Left colon (tissue), 2 donors: ENCODE results near the gene SLC45A1. TPM values are rescaled to one million over a fixed set of nuclear protein-coding genes. Genes with fewer than 3 reads are reported as not detected.

Experiments used
- ATAC-seq: fragments of 200-7000 bp; cut with Tn5 transposase; one replicate; pipeline ENCODE4 v1.9.1; 2020; ENCODE audit warnings: mild to moderate bottlenecking, moderate library complexity
- DNase-seq, 2 donors: peaks; one replicate each; pipeline ENCODE4 v3.0.0-alpha.2; 2020
- intact Hi-C, 2 donors: fragments of 100-400 bp; cut with DNase I in 1 of 2; cut with micrococcal nuclease in 1 of 2; formaldehyde crosslinking; loops; one replicate each; pipeline versions ENCODE4 v1.11.2 to v1.14.0; 2022; cut with DNase I, micrococcal nuclease
- total RNA-seq, 2 donors: library from RNA; stranded (reverse); fragmentation: NEBNext Ultra II Directional; extraction: Animal tissue kit (Norgen Biotek cat#: 25700); gene quantifications; one replicate each; pipeline ENCODE4 v1.2.1, GENCODE V29; 2021
- donor health status: DM: no; HTN: no; CAD: no.
- donor health status: DM: yes; HTN: yes; CAD: no.

Gene SLC45A1
- total RNA-seq, 2 donors from 2014 or later: 0.70 to 0.73 TPM

DNA sequence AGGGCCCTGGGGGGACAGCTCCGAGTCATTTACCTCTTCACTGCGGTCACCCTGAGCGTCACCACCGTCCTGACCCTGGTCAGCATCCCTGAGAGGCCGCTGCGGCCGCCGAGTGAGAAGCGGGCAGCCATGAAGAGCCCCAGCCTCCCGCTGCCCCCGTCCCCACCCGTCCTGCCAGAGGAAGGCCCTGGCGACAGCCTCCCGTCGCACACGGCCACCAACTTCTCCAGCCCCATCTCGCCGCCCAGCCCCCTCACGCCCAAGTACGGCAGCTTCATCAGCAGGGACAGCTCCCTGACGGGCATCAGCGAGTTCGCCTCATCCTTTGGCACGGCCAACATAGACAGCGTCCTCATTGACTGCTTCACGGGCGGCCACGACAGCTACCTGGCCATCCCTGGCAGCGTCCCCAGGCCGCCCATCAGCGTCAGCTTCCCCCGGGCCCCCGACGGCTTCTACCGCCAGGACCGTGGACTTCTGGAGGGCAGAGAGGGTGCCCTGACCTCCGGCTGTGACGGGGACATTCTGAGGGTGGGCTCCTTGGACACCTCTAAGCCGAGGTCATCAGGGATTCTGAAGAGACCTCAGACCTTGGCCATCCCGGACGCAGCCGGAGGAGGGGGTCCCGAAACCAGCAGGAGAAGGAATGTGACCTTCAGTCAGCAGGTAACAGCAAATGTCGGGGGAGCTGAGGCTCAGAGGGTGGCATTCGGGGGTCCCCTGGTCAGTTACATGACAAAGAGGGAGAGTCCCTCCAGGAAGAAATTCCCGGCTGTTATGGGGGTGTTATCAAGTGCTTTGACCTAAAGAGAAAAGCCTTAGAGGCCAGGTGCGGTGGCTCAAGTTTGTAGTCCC lies 12.6 kb downstream of the SLC45A1 start:
- ATAC-seq: no peak
- intact Hi-C loops: no loop called here
- DNase-seq: peak in 1 of 2 donors; percentile 23

- DNase-seq (no peak), ATAC-seq (no peak)
- intact Hi-C loops: no loop called here
Observed at GRCh38 chr1:8332806-8333205, 14.9 kb downstream of the SLC45A1 start.

- intact Hi-C loops: no loop called here
Observed at GRCh38 chr1:8333246-8333987, 15.5 kb downstream of the SLC45A1 start.

GRCh38 chr1:8334106-8334851 lies 16.4 kb downstream of the SLC45A1 start:
- DNase-seq (no peak), ATAC-seq (no peak)
- intact Hi-C loops: no loop called here

More at GRCh38 chr1:8333246-8333987, 15.5 kb downstream of the SLC45A1 start:
- DNase-seq (no peak), ATAC-seq (no peak)

- DNase-seq (no peak), ATAC-seq (no peak)
- intact Hi-C loops: no loop called here
Observed at GRCh38 chr1:8335246-8335645, 17.3 kb downstream of the SLC45A1 start.

DNA sequence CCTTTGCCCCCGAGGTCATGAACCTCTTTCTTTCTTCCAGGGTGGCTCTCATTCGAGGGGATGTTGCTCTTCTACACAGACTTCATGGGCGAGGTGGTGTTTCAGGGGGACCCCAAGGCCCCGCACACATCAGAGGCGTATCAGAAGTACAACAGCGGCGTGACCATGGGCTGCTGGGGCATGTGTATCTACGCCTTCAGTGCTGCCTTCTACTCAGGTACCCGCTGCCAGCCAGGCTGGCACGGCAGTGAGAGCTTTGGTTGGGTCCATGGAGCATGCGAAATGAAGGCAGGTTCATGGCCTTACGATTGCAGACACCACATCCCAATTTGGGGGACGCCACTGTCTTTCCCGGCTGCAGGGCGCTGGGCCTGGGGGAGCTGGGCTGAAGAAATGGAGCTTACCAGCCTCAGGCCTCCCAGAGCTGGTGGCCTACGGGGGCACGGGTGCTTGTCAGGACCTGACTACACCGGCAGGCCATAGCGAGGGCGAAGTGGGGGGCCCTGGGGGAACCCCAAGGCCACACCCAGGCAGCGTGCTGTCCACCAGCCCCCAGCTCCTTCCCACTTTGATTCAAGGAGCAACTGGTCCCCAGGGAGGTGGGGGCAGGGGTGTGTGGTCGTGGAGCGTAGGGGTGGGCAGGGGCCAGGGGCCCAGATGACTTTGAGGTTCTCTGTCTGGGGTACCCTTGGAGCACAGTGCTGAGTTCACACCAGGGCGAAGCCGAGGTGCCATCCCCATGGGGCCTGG lies 20.0 kb downstream of the SLC45A1 start:
- intact Hi-C loops: no loop called here
- no peak for DNase-seq
- ATAC-seq: no peak

DNA sequence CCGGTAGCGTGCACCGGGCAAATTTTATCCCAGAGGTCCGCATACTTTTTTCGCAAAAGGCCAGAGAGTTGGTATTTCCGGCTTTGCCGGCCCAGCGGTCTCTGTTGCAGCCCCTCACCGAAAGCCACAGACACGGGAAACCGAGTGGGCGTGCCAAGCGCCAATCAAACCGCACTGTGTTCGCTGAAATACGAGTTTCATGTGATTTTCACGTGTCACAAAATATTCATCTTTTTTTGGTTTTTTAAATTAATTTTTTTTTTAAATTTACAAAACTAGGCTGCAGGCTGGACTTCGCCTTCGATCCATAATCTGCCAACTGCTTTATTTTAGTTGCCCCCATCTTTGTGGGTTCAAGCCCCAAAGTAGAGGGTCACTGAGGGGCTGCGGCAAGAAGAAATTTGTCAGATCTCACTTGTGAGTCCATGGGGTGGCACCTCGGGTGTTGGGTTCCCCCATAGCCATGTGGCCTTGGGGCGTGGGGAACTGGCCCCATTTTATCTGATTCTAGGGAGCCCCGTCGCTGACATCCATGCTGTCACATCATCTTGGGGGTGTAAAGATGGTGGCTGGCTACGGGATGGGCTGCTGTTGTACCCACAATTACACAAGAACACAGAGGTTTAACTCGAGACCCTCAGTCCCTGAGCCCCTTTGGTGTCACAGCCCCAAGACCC lies 20.8 kb downstream of the SLC45A1 start:
- no peak for DNase-seq
- ATAC-seq: no peak
- intact Hi-C loops: no loop called here

DNA sequence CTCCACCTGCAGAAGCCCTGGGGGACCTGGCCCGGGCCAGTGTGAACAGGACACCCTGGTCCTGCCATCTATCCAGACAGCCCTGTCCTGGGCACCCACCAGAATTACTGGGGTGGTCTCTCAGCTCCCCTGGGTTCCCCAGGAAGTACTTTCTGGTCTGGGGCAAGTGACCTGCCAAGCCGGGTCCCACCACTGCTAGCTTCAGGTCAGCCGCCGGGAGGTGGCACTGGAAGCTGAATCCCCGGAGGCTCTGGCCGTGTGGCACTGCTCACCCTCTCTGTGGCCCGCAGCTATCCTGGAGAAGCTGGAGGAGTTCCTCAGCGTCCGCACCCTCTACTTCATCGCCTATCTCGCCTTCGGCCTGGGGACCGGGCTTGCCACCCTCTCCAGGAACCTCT lies 21.3 kb downstream of the SLC45A1 start:
- DNase-seq: no peak
- no peak for ATAC-seq
- intact Hi-C loops: no loop called here

DNA sequence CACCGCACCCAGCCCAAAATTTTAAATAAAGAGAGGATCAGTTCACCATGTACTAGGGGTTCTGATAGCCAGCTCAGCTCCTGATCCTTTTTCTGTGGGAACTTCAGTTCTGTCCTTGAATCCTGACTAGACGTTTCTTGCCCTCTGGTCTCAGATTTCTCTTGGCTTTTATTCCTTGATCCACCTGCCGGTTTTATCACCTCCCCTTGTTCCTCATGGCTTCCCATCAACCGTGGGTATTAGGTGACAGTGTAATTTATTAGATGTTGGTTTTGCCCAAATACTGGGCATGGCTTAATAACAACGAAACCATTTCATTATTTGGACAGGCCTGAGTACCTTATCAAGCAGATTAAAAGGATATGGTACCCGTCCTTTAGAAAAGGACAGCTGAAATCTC lies 22.5 kb downstream of the SLC45A1 start:
- no peak for ATAC-seq
- DNase-seq: no peak
- intact Hi-C loops: loop anchor here (10.0 kb wide), 1 partner anchor 326 kb away; no protein-coding TSS in a partner anchor

DNA sequence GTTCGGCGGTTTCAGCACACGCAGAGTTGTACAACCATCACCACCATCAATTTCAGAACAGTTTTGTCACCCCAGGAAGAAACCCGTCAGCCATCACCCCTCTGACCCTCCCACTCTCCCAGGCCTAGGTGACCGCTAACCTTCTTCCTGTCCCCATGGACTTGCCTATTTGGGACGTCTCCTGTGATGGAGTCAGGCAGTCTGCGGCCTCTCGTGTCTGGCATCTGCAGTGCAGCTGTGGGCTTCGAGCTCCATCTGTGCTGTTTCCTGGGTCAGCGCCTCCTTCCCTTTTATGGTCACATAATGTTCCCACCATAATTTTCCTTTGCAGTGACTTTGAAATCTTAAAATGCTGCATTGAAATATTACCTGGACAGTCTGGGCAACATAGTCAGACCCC lies 24.4 kb downstream of the SLC45A1 start:
- intact Hi-C loops: loop anchor here (10.0 kb wide), 1 partner anchor 328 kb away; no protein-coding TSS in a partner anchor
- DNase-seq: peak in 1 of 2 donors; percentile 38
- no peak for ATAC-seq

GRCh38 chr1:8343044-8343443 lies 25.1 kb downstream of the SLC45A1 start:
- intact Hi-C loops: loop anchor here (10.0 kb wide), 1 partner anchor 328 kb away; no protein-coding TSS in a partner anchor
- DNase-seq: no peak
- ATAC-seq: peak; percentile 12

- intact Hi-C loops: loop anchor here (10.0 kb wide), 1 partner anchor 329 kb away; no protein-coding TSS in a partner anchor
- peak; percentile 45 for ATAC-seq
- DNase-seq: peak in 1 of 2 donors; percentile 57
Observed at GRCh38 chr1:8343464-8344001, 25.6 kb downstream of the SLC45A1 start.

DNA sequence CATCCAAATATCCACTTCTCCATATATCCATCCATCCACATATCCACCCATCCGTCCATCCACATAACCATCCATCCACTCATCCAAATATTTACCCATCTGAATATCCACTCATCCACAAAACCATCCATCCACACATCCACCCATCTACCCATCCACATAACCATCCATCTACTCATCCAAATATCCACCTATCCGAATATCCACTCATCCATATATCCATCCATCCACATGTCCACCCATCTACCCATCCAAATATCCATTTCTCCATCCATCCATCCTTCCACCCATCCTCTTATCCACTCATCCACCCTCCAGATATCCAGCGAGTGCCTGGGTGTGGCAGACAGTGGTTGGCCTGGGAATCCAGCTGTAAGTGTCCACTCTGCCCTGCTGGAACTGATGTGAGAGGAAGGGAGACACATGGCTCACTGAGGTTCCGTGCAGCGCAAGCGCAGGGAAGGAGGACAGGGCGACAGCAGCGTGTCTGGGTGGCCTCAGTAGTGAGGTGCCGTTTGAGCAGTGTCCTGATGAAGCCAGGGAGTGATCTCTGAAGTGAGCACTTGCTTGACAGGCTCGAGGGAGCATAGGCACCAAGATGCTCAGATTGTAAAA lies 27.1 kb downstream of the SLC45A1 start:
- intact Hi-C loops: loop anchor here (5.0 to 10.0 kb wide), 2 partner anchors 330 to 363 kb away; no protein-coding TSS in a partner anchor
- DNase-seq (no peak), ATAC-seq (no peak)

- DNase-seq (no peak), ATAC-seq (no peak)
- intact Hi-C loops: loop anchor here (5.0 to 10.0 kb wide), 2 partner anchors 331 to 364 kb away; no protein-coding TSS in a partner anchor
Observed at GRCh38 chr1:8345621-8346415, 27.9 kb downstream of the SLC45A1 start.

DNA sequence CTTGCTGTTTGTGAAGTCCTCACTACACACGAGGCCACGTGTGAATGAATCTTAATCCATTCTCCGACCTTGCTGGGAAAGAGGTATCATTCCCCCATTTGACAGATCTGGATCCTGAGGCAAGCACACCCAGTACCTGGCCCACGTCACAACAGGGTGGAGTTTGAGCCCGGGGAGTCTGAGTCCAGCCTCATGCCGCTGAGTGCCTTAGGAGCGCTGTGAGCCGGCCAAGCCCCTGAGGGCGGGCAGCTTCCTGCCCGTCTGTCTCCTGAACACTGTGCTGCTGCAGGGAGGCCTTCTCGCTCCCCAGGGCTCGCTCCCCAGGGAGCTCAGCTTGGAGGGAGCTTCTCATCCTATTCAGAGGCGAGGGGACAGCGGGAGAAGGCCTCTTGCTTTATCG lies 29.7 kb downstream of the SLC45A1 start:
- ATAC-seq: no peak
- no peak for DNase-seq
- intact Hi-C loops: loop anchor here (5.0 to 10.0 kb wide), 2 partner anchors 333 to 365 kb away; no protein-coding TSS in a partner anchor
